ENCODE data around the gene SUPT3H.

SUPT3H gene

DNA sequence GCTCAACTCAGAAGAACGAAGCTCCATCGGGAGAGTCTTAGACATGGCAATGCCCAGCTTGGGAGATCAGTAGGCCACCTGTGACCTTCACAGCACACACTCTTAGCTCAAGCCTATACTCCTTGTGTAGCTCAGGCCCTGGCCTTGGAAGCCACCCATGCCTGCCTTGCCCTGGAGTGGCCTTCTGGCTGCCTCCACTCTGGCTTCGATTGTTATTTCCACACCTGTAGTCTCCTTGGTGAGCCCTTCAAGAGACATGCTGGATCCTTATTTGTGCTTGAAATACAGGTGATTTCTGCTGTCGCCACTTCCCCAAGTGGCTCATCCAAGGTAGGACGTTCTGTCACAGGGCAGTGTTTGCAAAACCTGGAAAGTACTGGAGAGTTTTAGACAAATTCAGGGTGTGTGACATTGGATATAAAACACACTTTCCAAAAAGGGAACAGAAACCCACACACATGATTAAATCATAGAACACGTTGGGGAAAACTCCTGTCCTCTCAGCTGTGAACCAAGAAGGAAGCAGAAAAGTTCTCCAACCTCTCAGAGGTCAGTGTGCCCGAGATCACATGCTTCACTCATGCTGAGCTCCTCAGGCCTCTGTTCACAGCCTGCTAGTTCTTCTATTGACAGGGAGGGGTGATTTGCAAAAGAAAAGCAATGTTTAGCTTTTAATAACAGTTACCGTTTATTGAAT is 598.5 kb downstream of the SUPT3H start:
- no peak for DNase-seq

Measured in CD4-positive, alpha-beta T cell treated with Interleukin-4 for 4 hours (primary cell).